ENCODE measurements around the gene ASPA.

DNA sequence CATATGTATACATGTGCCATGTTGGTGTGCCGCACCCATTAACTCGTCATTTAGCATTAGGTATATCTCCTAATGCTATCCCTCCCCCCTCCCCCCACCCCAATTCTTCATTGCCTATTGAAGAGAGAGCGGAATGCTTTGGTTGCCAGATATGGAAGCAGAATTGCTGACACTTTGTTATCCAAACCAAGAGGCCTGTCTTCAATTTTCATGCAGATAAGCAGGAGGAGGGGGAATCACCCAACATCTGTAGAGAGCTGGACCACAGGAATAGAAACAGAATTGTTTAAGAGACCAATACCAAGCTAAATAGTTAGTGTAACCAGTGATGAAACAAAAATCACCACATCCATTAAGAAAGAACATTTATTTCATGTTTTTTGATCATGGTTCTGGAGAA lies 7.1 kb downstream of the ASPA start:
- TF ChIP-seq, protein P1, sequence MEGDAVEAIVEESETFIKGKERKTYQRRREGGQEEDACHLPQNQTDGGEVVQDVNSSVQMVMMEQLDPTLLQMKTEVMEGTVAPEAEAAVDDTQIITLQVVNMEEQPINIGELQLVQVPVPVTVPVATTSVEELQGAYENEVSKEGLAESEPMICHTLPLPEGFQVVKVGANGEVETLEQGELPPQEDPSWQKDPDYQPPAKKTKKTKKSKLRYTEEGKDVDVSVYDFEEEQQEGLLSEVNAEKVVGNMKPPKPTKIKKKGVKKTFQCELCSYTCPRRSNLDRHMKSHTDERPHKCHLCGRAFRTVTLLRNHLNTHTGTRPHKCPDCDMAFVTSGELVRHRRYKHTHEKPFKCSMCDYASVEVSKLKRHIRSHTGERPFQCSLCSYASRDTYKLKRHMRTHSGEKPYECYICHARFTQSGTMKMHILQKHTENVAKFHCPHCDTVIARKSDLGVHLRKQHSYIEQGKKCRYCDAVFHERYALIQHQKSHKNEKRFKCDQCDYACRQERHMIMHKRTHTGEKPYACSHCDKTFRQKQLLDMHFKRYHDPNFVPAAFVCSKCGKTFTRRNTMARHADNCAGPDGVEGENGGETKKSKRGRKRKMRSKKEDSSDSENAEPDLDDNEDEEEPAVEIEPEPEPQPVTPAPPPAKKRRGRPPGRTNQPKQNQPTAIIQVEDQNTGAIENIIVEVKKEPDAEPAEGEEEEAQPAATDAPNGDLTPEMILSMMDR (IDR thresholded peaks at IDR 0.05): no peak
- TF ChIP-seq ZFX (IDR thresholded peaks at IDR 0.05; ENCODE audit: borderline replicate concordance): no peak
